B cell (primary cell): Measurements from ENCODE around the gene PIK3CA. TPM values are rescaled to one million over a fixed set of nuclear protein-coding genes. Genes with fewer than 3 reads are reported as not detected.

Source experiments
- ATAC-seq: fragments of 200-7000 bp; cut with Tn5 transposase; one replicate; pipeline ENCODE4 v1.10.0; 2021; ENCODE audit warnings: low read depth, mild to moderate bottlenecking, moderate number of reproducible peaks, moderate library complexity
- CTCF ChIA-PET: fragments of 350-600 bp; sonication (Branson Sonifier 250); formaldehyde crosslinking; loops from one replicate; lab custom pipeline; 2021; ENCODE audit warnings: antibody characterized with exemption, inconsistent platforms; lab: Charles Lee
- POLR2A ChIA-PET: fragments of 350-600 bp; sonication (Branson Sonifier 250); formaldehyde crosslinking; loops from one replicate; lab custom pipeline; 2021; ENCODE audit warnings: antibody characterized with exemption; lab: Charles Lee
- DNase-seq: peaks from one replicate; pipeline ENCODE4 v3.0.0; 2013
- H2AFZ ChIP-seq: 2 replicates; pipeline ENCODE4 v1.6.1; 2012; ENCODE audit warnings: mild to moderate bottlenecking, low read depth, low read length; ENCODE audit not compliant: insufficient read depth, poor library complexity, severe bottlenecking
- H3K27ac ChIP-seq, 2 donors: 1 replicate in 1 of 2; 2 replicates in 1 of 2; pipeline ENCODE4 v1.5.1; 2012 to 2013; ENCODE audit warnings: low read length in 2 of 2, mild to moderate bottlenecking in 2 of 2, moderate library complexity in 1 of 2
- H3K27me3 ChIP-seq, 4 experiments: fragments of 200-600 bp in 1 of 4; sonication (generic) in 1 of 4; replicated peaks in 1 of 4; 1 replicate in 2 of 4; 2 replicates in 2 of 4; pipeline versions ENCODE4 v1.6.1 to v1.7.0; 2013 to 2016; ENCODE audit warnings: low read length in 3 of 4, mild to moderate bottlenecking in 2 of 4, mixed read lengths in 1 of 4, moderate library complexity in 1 of 4; ENCODE audit not compliant: insufficient read depth in 4 of 4, control insufficient read depth in 3 of 4; ENCODE audit errors: control extremely low read depth in 1 of 4
- H3K36me3 ChIP-seq, 2 experiments: replicated peaks in 1 of 2; 1 replicate in 1 of 2; 2 replicates in 1 of 2; pipeline versions ENCODE4 v1.6.1 to v1.7.1; 2013; ENCODE audit warnings: low read length in 1 of 2; ENCODE audit not compliant: insufficient read depth in 2 of 2, control insufficient read depth in 1 of 2; ENCODE audit errors: control extremely low read depth in 1 of 2, extremely low read depth in 1 of 2
- H3K4me1 ChIP-seq, 2 donors: fragments of 200-600 bp in 1 of 2; sonication (generic) in 1 of 2; 1 replicate in 1 of 2; 2 replicates in 1 of 2; pipeline versions ENCODE4 v1.5.1 to v1.6.1; 2013 to 2017; ENCODE audit warnings: low read length in 2 of 2; ENCODE audit not compliant: control insufficient read depth in 2 of 2, insufficient read depth in 2 of 2
- H3K4me2 ChIP-seq: replicated peaks from 2 replicates; pipeline ENCODE3; 2012; ENCODE audit warnings: mild to moderate bottlenecking, low read depth, low read length; ENCODE audit not compliant: poor library complexity, severe bottlenecking
- H3K4me3 ChIP-seq, 5 experiments: fragments of 200-600 bp in 1 of 5; sonication (generic) in 1 of 5; 1 replicate in 3 of 5; 2 replicates in 2 of 5; pipeline versions ENCODE4 v1.5.1 to v1.7.0; 2011 to 2016; ENCODE audit warnings: low read length in 4 of 5, mild to moderate bottlenecking in 4 of 5, low read depth in 2 of 5, control low read depth in 1 of 5, moderate library complexity in 1 of 5; ENCODE audit not compliant: insufficient read depth in 1 of 5; ENCODE audit errors: control extremely low read depth in 1 of 5, extremely low read depth in 1 of 5
- H3K79me2 ChIP-seq: fragments of 200-600 bp; sonication (generic); one replicate; pipeline ENCODE4 v1.6.0; 2016; ENCODE audit warnings: low read length; ENCODE audit not compliant: control insufficient read depth, insufficient read depth
- H3K9ac ChIP-seq: fragments of 200-600 bp; sonication (generic); 2 replicates; pipeline ENCODE4 v1.6.1; 2017; ENCODE audit warnings: mild to moderate bottlenecking, low read length, moderate library complexity
- H3K9me3 ChIP-seq, 3 donors: one replicate each; pipeline versions ENCODE4 v1.6.1 to v1.7.1; 2013; ENCODE audit warnings: low read length in 2 of 3; ENCODE audit not compliant: control insufficient read depth in 2 of 3, insufficient read depth in 1 of 3; ENCODE audit errors: control extremely low read depth in 1 of 3
- H4K20me1 ChIP-seq: 2 replicates; pipeline ENCODE4 v1.6.0; 2012; ENCODE audit warnings: mild to moderate bottlenecking, low read length; ENCODE audit not compliant: insufficient read depth, control insufficient read depth, poor library complexity, severe bottlenecking
- H3K27ac Mint-ChIP-seq: one replicate; pipeline ENCODE4 v1.8.0; 2021; ENCODE audit warnings: mixed read lengths
- H3K27me3 Mint-ChIP-seq: one replicate; pipeline ENCODE4 v1.8.0; 2021; ENCODE audit warnings: mixed read lengths
- H3K4me1 Mint-ChIP-seq: one replicate; pipeline ENCODE4 v1.8.0; 2021; ENCODE audit warnings: mixed read lengths
- H3K4me3 Mint-ChIP-seq: one replicate; pipeline ENCODE4 v1.8.0; 2021; ENCODE audit warnings: mixed read lengths
- H3K9me3 Mint-ChIP-seq: one replicate; pipeline ENCODE4 v1.8.0; 2022; ENCODE audit warnings: mixed read lengths; ENCODE audit not compliant: insufficient read depth
- CTCF ChIP-seq: fragments of 200-600 bp; IDR thresholded peaks from one replicate; pipeline ENCODE4 v1.8.0; 2022; ENCODE audit warnings: antibody characterized with exemption, mild to moderate bottlenecking
- EZH2 ChIP-seq: IDR thresholded peaks from 2 replicates; pipeline ENCODE4 v1.6.1; 2012; ENCODE audit warnings: borderline replicate concordance, low read depth, mild to moderate bottlenecking, moderate library complexity, low read length; ENCODE audit not compliant: insufficient read depth, poor library complexity, severe bottlenecking
- WGBS: methylation state at CpG from one replicate; pipeline ENCODE4 v1.1.5; 2013; ENCODE audit warnings: missing lambda C conversion rate; ENCODE audit not compliant: insufficient coverage; 5-methylcytosine and 5-hydroxymethylcytosine counted together
- intact Hi-C: fragments of 100-400 bp; cut with micrococcal nuclease; formaldehyde crosslinking; loops from one replicate; pipeline ENCODE4 v1.10.0; 2022
- polyA plus RNA-seq: library from polyadenylated mRNA; depleted of rRNA; stranded (reverse); fragments of >200 nt; gene quantifications from 2 replicates; pipeline ENCODE4 v1.2.3, GENCODE V29; 2012
- total RNA-seq, 2 donors: library from RNA; stranded (reverse); fragments of 120-200 nt in 1 of 2; gene quantifications; 1 replicate in 1 of 2; 2 replicates in 1 of 2; pipeline versions ENCODE4 v1.2.3 to v1.2.4, GENCODE V29; 2013 to 2022

Gene PIK3CA
- total and polyA plus RNA-seq, 2 donors (not counting 1 experiment from before 2014, with no cell fraction given), result 6.4 to 61.8 TPM

- Mint-ChIP-seq H3K27me3 (peaks cover 18% of the 10 kb centered on the region), H3K27ac (no peak overlapping the region), H3K4me3 (no peak overlapping the region), H3K9me3 (no peaks in the 10 kb centered on the region), H3K4me1 (peaks cover 2% of the 10 kb centered on the region)
- Histone ChIP-seq H3K36me3 (no peaks in the 10 kb centered on the region), H3K9ac (no peak overlapping the region), H3K27ac (no peak overlapping the region), H3K4me1 (peaks cover 0 to 4% of the 10 kb centered on the region in 2 donors), H3K79me2 (no peaks in the 10 kb centered on the region), H3K9me3 (peaks cover 0 to 4% (median 0%) of the 10 kb centered on the region in 3 donors), H3K27me3 (peaks cover 0 to 2% (median 0%) of the 10 kb centered on the region in 4 experiments), H4K20me1 (no peaks in the 10 kb centered on the region), H2AFZ (no peak overlapping the region), H3K4me2 (no peak overlapping the region), H3K4me3 (no peak overlapping the region)
- ChIA-PET CTCF (interaction anchor here (0.7 to 1.0 kb wide), 2 partner anchors 73 to 176 kb away, joined by 3 read pairs; no protein-coding TSS in a partner anchor), POLR2A (no interaction called here)
- intact Hi-C loops, result no loop called here
- ATAC-seq, result no peak
- no peak for DNase-seq
- no peak for TF ChIP-seq EZH2
- TF ChIP-seq CTCF, result no peak
- 81% methylated on average over 3 of the region's 4 CpGs for WGBS
Observed at GRCh38 chr3:179141890-179142289, 6.3 kb upstream of the PIK3CA start.

- Histone ChIP-seq H3K36me3 (peaks cover 0 to 1% of the 10 kb centered on the region in 2 experiments), H3K9me3 (no peaks in the 10 kb centered on the region), H3K4me2 (peak overlapping the region; percentile 77), H3K9ac (peak overlapping the region; percentile 82), H3K27me3 (no peaks in the 10 kb centered on the region), H3K4me3 (peak overlapping the region; percentile 84 to 98 (median 90)), H4K20me1 (peaks cover 14% of the 10 kb centered on the region), H2AFZ (peak overlapping the region; percentile 57), H3K27ac (peak overlapping the region; percentile 92 to 93), H3K4me1 (peaks cover 11 to 18% of the 10 kb centered on the region in 2 donors), H3K79me2 (peaks cover 34% of the 10 kb centered on the region)
- DNase-seq (peak; percentile 85), ATAC-seq (peak; percentile 19)
- Mint-ChIP-seq H3K9me3 (no peaks in the 10 kb centered on the region), H3K27ac (no peak overlapping the region), H3K4me1 (peaks cover 32% of the 10 kb centered on the region), H3K27me3 (peaks cover 6% of the 10 kb centered on the region), H3K4me3 (no peak overlapping the region)
- ChIA-PET CTCF (interaction anchor here (0.8 to 7.2 kb wide), 15 partner anchors 10 to 415 kb away, joined by 3 to 86 read pairs (median 4); partner anchors contain the start of gene ACTL6A), POLR2A (interaction anchor here (0.9 to 1.7 kb wide), 4 partner anchors 118 to 458 kb away, joined by 8 to 11 read pairs (median 10); partner anchors contain the start of genes MRPL47 and NDUFB5)
- no peak for TF ChIP-seq EZH2
- peak; percentile 84 for TF ChIP-seq CTCF
- intact Hi-C loops, result loop anchor here (1.0 to 5.0 kb wide), 11 partner anchors 35 to 1785 kb away; partner anchors contain the start of genes ACTL6A, GNB4, MFN1 and ZNF639
- WGBS, result 0% methylated on average over 11 of the region's 16 CpGs
Observed at GRCh38 chr3:179146911-179147513, 1.1 kb upstream of the PIK3CA start.
